Neural progenitor cell (in vitro differentiated cells): ENCODE data around the gene RER1. TPM values are rescaled to one million over a fixed set of nuclear protein-coding genes. Genes with fewer than 3 reads are reported as not detected.

Experiments
- DNase-seq: peaks from one replicate; pipeline ENCODE4 v3.0.0-alpha.2; 2016; ENCODE audit warnings: low spot score
- H2AFZ ChIP-seq: fragments of 200-600 bp; sonication (generic); replicated peaks from 2 replicates; pipeline ENCODE4 v1.6.1; 2016; ENCODE audit warnings: antibody characterized with exemption
- H3F3A ChIP-seq: fragments of 200-600 bp; sonication (generic); 2 replicates; pipeline ENCODE4 v1.6.1; 2016; ENCODE audit warnings: antibody characterized with exemption, low read depth
- H3K27ac ChIP-seq: fragments of 200-600 bp; sonication (generic); 2 replicates; pipeline ENCODE4 v1.5.1; 2016; ENCODE audit warnings: mild to moderate bottlenecking
- H3K27me3 ChIP-seq: fragments of 200-600 bp; sonication (generic); 2 replicates; pipeline ENCODE4 v1.6.1; 2016; ENCODE audit warnings: mild to moderate bottlenecking, moderate library complexity
- H3K36me3 ChIP-seq: fragments of 200-600 bp; sonication (generic); 2 replicates; pipeline ENCODE4 v1.5.1; 2016
- H3K4me1 ChIP-seq: fragments of 200-600 bp; sonication (generic); 2 replicates; pipeline ENCODE4 v1.6.1; 2016; ENCODE audit warnings: mixed run types
- H3K4me2 ChIP-seq: fragments of 200-600 bp; sonication (generic); 2 replicates; pipeline ENCODE4 v1.6.1; 2016
- H3K4me3 ChIP-seq: fragments of 200-600 bp; sonication (generic); 2 replicates; pipeline ENCODE4 v1.5.1; 2016
- H3K79me2 ChIP-seq: fragments of 200-600 bp; sonication (generic); 2 replicates; pipeline ENCODE4 v1.6.1; 2016; ENCODE audit warnings: low read depth
- H3K9ac ChIP-seq: fragments of 200-600 bp; sonication (generic); 2 replicates; pipeline ENCODE4 v1.6.1; 2016
- H3K9me3 ChIP-seq: fragments of 200-600 bp; sonication (generic); 2 replicates; pipeline ENCODE4 v1.5.1; 2016; ENCODE audit warnings: low read depth
- H4K20me1 ChIP-seq: fragments of 200-600 bp; sonication (generic); 2 replicates; pipeline ENCODE4 v1.6.1; 2016; ENCODE audit warnings: low read depth
- H3K27ac Mint-ChIP-seq: 3 replicates; pipeline ENCODE4 v1.8.0; 2021; ENCODE audit warnings: mixed read lengths
- H3K27me3 Mint-ChIP-seq: 2 replicates; pipeline ENCODE4 v1.8.0; 2022; ENCODE audit warnings: low read depth, mild to moderate bottlenecking, inconsistent platforms, moderate library complexity, mixed read lengths; ENCODE audit not compliant: insufficient read depth
- H3K36me3 Mint-ChIP-seq: 3 replicates; pipeline ENCODE4 v1.8.0; 2021; ENCODE audit warnings: mixed read lengths
- H3K4me1 Mint-ChIP-seq: 3 replicates; pipeline ENCODE4 v1.8.0; 2021; ENCODE audit warnings: mixed read lengths
- H3K4me3 Mint-ChIP-seq: 3 replicates; pipeline ENCODE4 v1.8.0; 2021; ENCODE audit warnings: mild to moderate bottlenecking, moderate library complexity, mixed read lengths
- H3K9me3 Mint-ChIP-seq: 3 replicates; pipeline ENCODE4 v1.8.0; 2020; ENCODE audit warnings: mixed read lengths
- CTCF ChIP-seq: fragments of 200-600 bp; sonication (generic); IDR thresholded peaks from 2 replicates; pipeline ENCODE4 v1.5.1; 2017; ENCODE audit warnings: antibody characterized with exemption, mild to moderate bottlenecking
- EZH2 ChIP-seq: fragments of 200-600 bp; sonication (generic); IDR thresholded peaks from 2 replicates; pipeline ENCODE4 v1.6.1; 2017; ENCODE audit warnings: antibody characterized with exemption, mild to moderate bottlenecking, moderate library complexity
- EZH2phosphoT487 ChIP-seq: fragments of 200-600 bp; sonication (generic); IDR thresholded peaks from 2 replicates; pipeline ENCODE4 v1.6.1; 2017; ENCODE audit warnings: antibody characterized with exemption
- total RNA-seq: library from RNA; depleted of rRNA; stranded (reverse); fragments of >200 nt; gene quantifications from 2 replicates; pipeline ENCODE4 v1.2.3, GENCODE V29; 2015; ENCODE audit warnings: low replicate concordance

Gene RER1
- total RNA-seq, 1 donor from 2014 or later = 39.1 TPM

GRCh38 chr1:2348346-2349325 lies 43.0 kb upstream of the RER1 start:
- peak overlapping the region; percentile 37 for H3K9ac ChIP-seq

GRCh38 chr1:2349806-2350205 lies 41.8 kb upstream of the RER1 start:
- Mint-ChIP-seq H3K4me1 (peaks cover 36% of the 10 kb centered on the region), H3K27ac (peak overlapping the region; percentile 16), H3K36me3 (no peaks in the 10 kb centered on the region), H3K27me3 (peaks cover 6% of the 10 kb centered on the region), H3K4me3 (no peak overlapping the region), H3K9me3 (no peaks in the 10 kb centered on the region)
- Histone ChIP-seq H3K9me3 (no peaks in the 10 kb centered on the region), H3K79me2 (no peaks in the 10 kb centered on the region), H2AFZ (no peak overlapping the region), H3K9ac (no peak overlapping the region), H3K4me3 (no peak overlapping the region), H3K27me3 (no peaks in the 10 kb centered on the region), H3K4me2 (peak overlapping the region; percentile 62), H3K4me1 (peaks cover 40% of the 10 kb centered on the region), H3K36me3 (no peaks in the 10 kb centered on the region), H3F3A (peaks cover 14% of the 10 kb centered on the region), H4K20me1 (no peaks in the 10 kb centered on the region), H3K27ac (peak overlapping the region; percentile 85)
- no peak for TF ChIP-seq EZH2
- TF ChIP-seq EZH2phosphoT487 = no peak
- no peak for TF ChIP-seq CTCF
- peak; percentile 73 for DNase-seq

More at GRCh38 chr1:2348346-2349325, 43.0 kb upstream of the RER1 start:
- Histone ChIP-seq H3K79me2 (no peaks in the 10 kb centered on the region), H3K4me1 (peaks cover 40% of the 10 kb centered on the region), H2AFZ (no peak overlapping the region), H3F3A (peaks cover 14% of the 10 kb centered on the region), H3K36me3 (no peaks in the 10 kb centered on the region), H3K4me2 (peak overlapping the region; percentile 62), H3K9me3 (no peaks in the 10 kb centered on the region), H4K20me1 (no peaks in the 10 kb centered on the region), H3K27me3 (no peaks in the 10 kb centered on the region), H3K4me3 (no peak overlapping the region), H3K27ac (no peak overlapping the region)
- peak overlapping the region; percentile 46 for H3K27ac Mint-ChIP-seq
- H3K4me3 Mint-ChIP-seq = no peak overlapping the region
- H3K36me3 Mint-ChIP-seq = no peaks in the 10 kb centered on the region
- peak; percentile 38 for DNase-seq
- no peak for TF ChIP-seq EZH2
- no peak for TF ChIP-seq CTCF
- TF ChIP-seq EZH2phosphoT487 = no peak
- no peaks in the 10 kb centered on the region for H3K9me3 Mint-ChIP-seq
- H3K27me3 Mint-ChIP-seq = peaks cover 6% of the 10 kb centered on the region
- H3K4me1 Mint-ChIP-seq = peaks cover 33% of the 10 kb centered on the region

GRCh38 chr1:2350501-2350900 lies 41.1 kb upstream of the RER1 start:
- TF ChIP-seq EZH2 (no peak), EZH2phosphoT487 (no peak), CTCF (no peak)
- H4K20me1 ChIP-seq = no peaks in the 10 kb centered on the region
- H3K9me3 ChIP-seq = no peaks in the 10 kb centered on the region
- H3K27me3 Mint-ChIP-seq = peaks cover 6% of the 10 kb centered on the region
- no peak overlapping the region for H3K9ac ChIP-seq
- peaks cover 40% of the 10 kb centered on the region for H3K4me1 ChIP-seq
- peak overlapping the region; percentile 62 for H3K4me2 ChIP-seq
- no peak overlapping the region for H2AFZ ChIP-seq
- H3K4me1 Mint-ChIP-seq = peaks cover 36% of the 10 kb centered on the region
- H3K36me3 Mint-ChIP-seq = no peaks in the 10 kb centered on the region
- H3K9me3 Mint-ChIP-seq = no peaks in the 10 kb centered on the region
- H3F3A ChIP-seq = peaks cover 14% of the 10 kb centered on the region
- no peaks in the 10 kb centered on the region for H3K27me3 ChIP-seq
- H3K4me3 Mint-ChIP-seq = no peak overlapping the region
- no peak for DNase-seq
- no peak overlapping the region for H3K27ac ChIP-seq
- H3K27ac Mint-ChIP-seq = no peak overlapping the region
- H3K79me2 ChIP-seq = no peaks in the 10 kb centered on the region
- H3K4me3 ChIP-seq = no peak overlapping the region
- H3K36me3 ChIP-seq = no peaks in the 10 kb centered on the region
